ENCODE results near the gene DAAM1.

The DAAM1 gene

GRCh38 chr14:59276235-59276634, 87.8 kb downstream of the DAAM1 start:
- intact Hi-C loops (cut with DNase I; ENCODE audit: low total_unique reads): no loop called here
- Histone ChIP-seq H3K27me3 (no peaks in the 10 kb centered on the region), H3K36me3 (no peaks in the 10 kb centered on the region), H3K4me1 (peaks cover 0 to 75% (median 37%) of the 10 kb centered on the region in 4 donors), H3K4me3 (no peak overlapping the region), H3K27ac (peak overlapping the region; percentile 71 to 74), H3K9me3 (no peaks in the 10 kb centered on the region)
- no peak for TF ChIP-seq CTCF (IDR thresholded peaks at IDR 0.05)
- no peak for DNase-seq

- no peaks in the 10 kb centered on the region for H3K27me3 ChIP-seq
- intact Hi-C loops (cut with DNase I; ENCODE audit: low total_unique reads): no loop called here
- H3K4me3 ChIP-seq: no peak overlapping the region
- H3K4me1 ChIP-seq: peaks cover 0 to 74% (median 36%) of the 10 kb centered on the region in 4 donors
- no peaks in the 10 kb centered on the region for H3K36me3 ChIP-seq
- no peak for DNase-seq
- peak overlapping the region; percentile 29 to 71 for H3K27ac ChIP-seq
- TF ChIP-seq CTCF (IDR thresholded peaks at IDR 0.05): no peak
- H3K9me3 ChIP-seq: no peaks in the 10 kb centered on the region
Measured at GRCh38 chr14:59277659-59278058, 89.2 kb downstream of the DAAM1 start.

GRCh38 chr14:59278111-59278510, 89.6 kb downstream of the DAAM1 start:
- TF ChIP-seq CTCF (IDR thresholded peaks at IDR 0.05): no peak
- H3K27ac ChIP-seq: peak overlapping the region; percentile 29 to 71
- H3K9me3 ChIP-seq: no peaks in the 10 kb centered on the region
- no peaks in the 10 kb centered on the region for H3K36me3 ChIP-seq
- DNase-seq: no peak
- intact Hi-C loops (cut with DNase I; ENCODE audit: low total_unique reads): no loop called here
- no peaks in the 10 kb centered on the region for H3K27me3 ChIP-seq
- peaks cover 0 to 74% (median 36%) of the 10 kb centered on the region in 4 donors for H3K4me1 ChIP-seq
- no peak overlapping the region for H3K4me3 ChIP-seq

GRCh38 chr14:59280961-59281360, 92.5 kb downstream of the DAAM1 start:
- H3K27ac ChIP-seq: no peak overlapping the region
- H3K36me3 ChIP-seq: no peaks in the 10 kb centered on the region
- no peak for TF ChIP-seq CTCF (IDR thresholded peaks at IDR 0.05)
- intact Hi-C loops (cut with DNase I; ENCODE audit: low total_unique reads): no loop called here
- H3K4me3 ChIP-seq: no peak overlapping the region
- peaks cover 0 to 47% (median 17%) of the 10 kb centered on the region in 4 donors for H3K4me1 ChIP-seq
- H3K9me3 ChIP-seq: no peaks in the 10 kb centered on the region
- no peaks in the 10 kb centered on the region for H3K27me3 ChIP-seq
- DNase-seq: no peak

GRCh38 chr14:59281609-59282377, 93.3 kb downstream of the DAAM1 start:
- Histone ChIP-seq H3K4me1 (peaks cover 0 to 40% (median 14%) of the 10 kb centered on the region in 4 donors), H3K36me3 (no peaks in the 10 kb centered on the region), H3K9me3 (no peaks in the 10 kb centered on the region), H3K4me3 (no peak overlapping the region), H3K27ac (peak overlapping the region in 1 of 2 donors; percentile 8), H3K27me3 (no peaks in the 10 kb centered on the region)
- no peak for DNase-seq
- no peak for TF ChIP-seq CTCF (IDR thresholded peaks at IDR 0.05)
- intact Hi-C loops (cut with DNase I; ENCODE audit: low total_unique reads): no loop called here

Measured in tibial artery (tissue), 4 donors.